ENCODE data around the gene FAM13B.

The FAM13B gene

DNA sequence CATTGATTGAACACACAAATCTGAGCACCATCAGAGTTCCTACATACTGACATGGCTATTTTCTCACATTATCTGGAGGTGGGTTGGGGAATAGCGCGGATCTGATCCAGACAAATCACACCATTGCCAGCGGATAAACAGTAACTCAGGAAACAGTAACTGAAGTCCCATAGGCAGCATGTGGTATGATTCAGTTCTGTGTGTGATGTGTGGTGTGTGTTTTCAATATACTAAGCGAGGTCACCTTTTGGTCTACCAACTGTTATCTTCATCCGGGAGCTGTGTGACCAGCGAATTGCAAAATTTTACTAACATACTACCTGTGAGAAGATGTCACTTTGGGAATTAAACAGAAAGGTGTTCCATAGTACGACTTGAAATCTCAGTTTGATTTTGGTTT is 93.5 kb downstream of the FAM13B start:
- TF ChIP-seq GABPA (IDR thresholded peaks at IDR 0.05; ENCODE audit: low read depth): no peak
- no peak for TF ChIP-seq SPI1 (IDR thresholded peaks at IDR 0.05; ENCODE audit: borderline replicate concordance, low read depth)
- no peak for TF ChIP-seq POLR2AphosphoS5 (IDR thresholded peaks at IDR 0.05; ENCODE audit: low read depth)
- TF ChIP-seq, protein P1, sequence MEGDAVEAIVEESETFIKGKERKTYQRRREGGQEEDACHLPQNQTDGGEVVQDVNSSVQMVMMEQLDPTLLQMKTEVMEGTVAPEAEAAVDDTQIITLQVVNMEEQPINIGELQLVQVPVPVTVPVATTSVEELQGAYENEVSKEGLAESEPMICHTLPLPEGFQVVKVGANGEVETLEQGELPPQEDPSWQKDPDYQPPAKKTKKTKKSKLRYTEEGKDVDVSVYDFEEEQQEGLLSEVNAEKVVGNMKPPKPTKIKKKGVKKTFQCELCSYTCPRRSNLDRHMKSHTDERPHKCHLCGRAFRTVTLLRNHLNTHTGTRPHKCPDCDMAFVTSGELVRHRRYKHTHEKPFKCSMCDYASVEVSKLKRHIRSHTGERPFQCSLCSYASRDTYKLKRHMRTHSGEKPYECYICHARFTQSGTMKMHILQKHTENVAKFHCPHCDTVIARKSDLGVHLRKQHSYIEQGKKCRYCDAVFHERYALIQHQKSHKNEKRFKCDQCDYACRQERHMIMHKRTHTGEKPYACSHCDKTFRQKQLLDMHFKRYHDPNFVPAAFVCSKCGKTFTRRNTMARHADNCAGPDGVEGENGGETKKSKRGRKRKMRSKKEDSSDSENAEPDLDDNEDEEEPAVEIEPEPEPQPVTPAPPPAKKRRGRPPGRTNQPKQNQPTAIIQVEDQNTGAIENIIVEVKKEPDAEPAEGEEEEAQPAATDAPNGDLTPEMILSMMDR (IDR thresholded peaks at IDR 0.05; ENCODE audit: insufficient read depth, low read length): no peak
- TF ChIP-seq, protein P2, sequence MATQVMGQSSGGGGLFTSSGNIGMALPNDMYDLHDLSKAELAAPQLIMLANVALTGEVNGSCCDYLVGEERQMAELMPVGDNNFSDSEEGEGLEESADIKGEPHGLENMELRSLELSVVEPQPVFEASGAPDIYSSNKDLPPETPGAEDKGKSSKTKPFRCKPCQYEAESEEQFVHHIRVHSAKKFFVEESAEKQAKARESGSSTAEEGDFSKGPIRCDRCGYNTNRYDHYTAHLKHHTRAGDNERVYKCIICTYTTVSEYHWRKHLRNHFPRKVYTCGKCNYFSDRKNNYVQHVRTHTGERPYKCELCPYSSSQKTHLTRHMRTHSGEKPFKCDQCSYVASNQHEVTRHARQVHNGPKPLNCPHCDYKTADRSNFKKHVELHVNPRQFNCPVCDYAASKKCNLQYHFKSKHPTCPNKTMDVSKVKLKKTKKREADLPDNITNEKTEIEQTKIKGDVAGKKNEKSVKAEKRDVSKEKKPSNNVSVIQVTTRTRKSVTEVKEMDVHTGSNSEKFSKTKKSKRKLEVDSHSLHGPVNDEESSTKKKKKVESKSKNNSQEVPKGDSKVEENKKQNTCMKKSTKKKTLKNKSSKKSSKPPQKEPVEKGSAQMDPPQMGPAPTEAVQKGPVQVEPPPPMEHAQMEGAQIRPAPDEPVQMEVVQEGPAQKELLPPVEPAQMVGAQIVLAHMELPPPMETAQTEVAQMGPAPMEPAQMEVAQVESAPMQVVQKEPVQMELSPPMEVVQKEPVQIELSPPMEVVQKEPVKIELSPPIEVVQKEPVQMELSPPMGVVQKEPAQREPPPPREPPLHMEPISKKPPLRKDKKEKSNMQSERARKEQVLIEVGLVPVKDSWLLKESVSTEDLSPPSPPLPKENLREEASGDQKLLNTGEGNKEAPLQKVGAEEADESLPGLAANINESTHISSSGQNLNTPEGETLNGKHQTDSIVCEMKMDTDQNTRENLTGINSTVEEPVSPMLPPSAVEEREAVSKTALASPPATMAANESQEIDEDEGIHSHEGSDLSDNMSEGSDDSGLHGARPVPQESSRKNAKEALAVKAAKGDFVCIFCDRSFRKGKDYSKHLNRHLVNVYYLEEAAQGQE (IDR thresholded peaks at IDR 0.05; ENCODE audit: insufficient replicate concordance, low read depth): no peak
- no peak overlapping the region for H3K27ac ChIP-seq (replicated peaks)
- H3K4me3 ChIP-seq (replicated peaks; ENCODE audit: insufficient read depth, low read length): no peak overlapping the region
- no peaks in the 10 kb centered on the region for H3K27me3 ChIP-seq (ENCODE audit: insufficient read depth, poor library complexity, severe bottlenecking)
- DNase-seq (ENCODE audit: low read depth in 1 of 2, low spot score in 1 of 2): no peak

DNA sequence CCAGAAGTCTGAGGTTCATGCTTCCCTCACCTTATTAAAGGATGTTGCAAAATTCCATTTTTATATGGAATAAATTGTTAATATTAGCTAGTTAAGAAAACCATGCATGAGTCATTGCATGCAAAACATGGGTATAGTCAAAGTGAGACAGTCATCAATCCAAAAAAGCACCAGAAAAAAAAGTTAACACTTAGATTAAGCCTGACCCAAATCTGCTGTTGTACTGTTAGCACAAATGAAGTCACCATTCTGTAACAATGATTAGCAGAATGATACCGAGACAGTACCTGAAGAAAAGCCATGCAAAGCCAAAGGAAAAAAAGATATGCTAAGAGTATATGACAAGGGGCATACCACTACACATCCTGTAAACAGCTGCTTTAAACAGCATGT is 94.1 kb downstream of the FAM13B start:
- Histone ChIP-seq H3K27me3 (ENCODE audit: insufficient read depth, poor library complexity, severe bottlenecking) (no peaks in the 10 kb centered on the region), H3K27ac (replicated peaks) (no peak overlapping the region), H3K4me3 (replicated peaks; ENCODE audit: insufficient read depth, low read length) (no peak overlapping the region)
- TF ChIP-seq GABPA (IDR thresholded peaks at IDR 0.05; ENCODE audit: low read depth) (no peak), POLR2AphosphoS5 (IDR thresholded peaks at IDR 0.05; ENCODE audit: low read depth) (no peak), SPI1 (IDR thresholded peaks at IDR 0.05; ENCODE audit: borderline replicate concordance, low read depth) (no peak)
- TF ChIP-seq, protein P2 (IDR thresholded peaks at IDR 0.05; ENCODE audit: insufficient replicate concordance, low read depth): no peak
- TF ChIP-seq, protein P1 (IDR thresholded peaks at IDR 0.05; ENCODE audit: insufficient read depth, low read length): no peak
- no peak for DNase-seq (ENCODE audit: low read depth in 1 of 2, low spot score in 1 of 2)

DNA sequence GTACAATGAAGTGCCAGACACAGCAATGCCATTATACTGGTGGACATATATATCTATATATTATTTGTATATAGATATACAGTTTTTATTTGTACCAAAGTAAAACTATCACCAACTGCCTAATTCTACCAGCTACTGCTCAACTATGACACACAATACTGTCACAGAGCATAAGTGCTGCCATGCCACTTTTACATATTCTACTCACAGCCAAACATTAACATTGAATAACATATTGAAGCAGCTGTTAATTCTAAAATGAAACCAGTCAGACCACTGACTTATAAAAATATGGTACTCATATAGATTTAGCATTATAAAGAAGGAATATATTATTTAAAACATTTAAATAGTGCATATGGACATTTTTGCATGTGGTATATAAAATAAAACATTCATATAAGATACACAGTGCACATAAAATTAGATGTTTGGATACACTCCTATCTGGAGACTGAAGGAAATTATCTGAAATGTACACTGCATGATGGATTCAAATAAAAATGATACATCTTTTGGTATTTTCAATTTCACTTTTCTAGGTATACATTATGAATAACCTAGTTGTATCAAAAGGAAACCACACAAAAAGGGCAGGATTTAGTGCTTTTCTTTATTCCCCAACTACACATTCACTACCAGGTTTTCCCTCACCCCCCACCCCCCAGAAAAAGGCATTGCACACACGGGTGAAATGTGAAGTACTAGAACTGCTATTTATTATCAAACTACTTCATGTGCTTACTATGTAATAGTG is 94.7 kb downstream of the FAM13B start:
- H3K27ac ChIP-seq (replicated peaks): no peak overlapping the region
- H3K4me3 ChIP-seq (replicated peaks; ENCODE audit: insufficient read depth, low read length): no peak overlapping the region
- no peak for TF ChIP-seq GABPA (IDR thresholded peaks at IDR 0.05; ENCODE audit: low read depth)
- no peaks in the 10 kb centered on the region for H3K27me3 ChIP-seq (ENCODE audit: insufficient read depth, poor library complexity, severe bottlenecking)
- DNase-seq (ENCODE audit: low read depth in 1 of 2, low spot score in 1 of 2): no peak

DNA sequence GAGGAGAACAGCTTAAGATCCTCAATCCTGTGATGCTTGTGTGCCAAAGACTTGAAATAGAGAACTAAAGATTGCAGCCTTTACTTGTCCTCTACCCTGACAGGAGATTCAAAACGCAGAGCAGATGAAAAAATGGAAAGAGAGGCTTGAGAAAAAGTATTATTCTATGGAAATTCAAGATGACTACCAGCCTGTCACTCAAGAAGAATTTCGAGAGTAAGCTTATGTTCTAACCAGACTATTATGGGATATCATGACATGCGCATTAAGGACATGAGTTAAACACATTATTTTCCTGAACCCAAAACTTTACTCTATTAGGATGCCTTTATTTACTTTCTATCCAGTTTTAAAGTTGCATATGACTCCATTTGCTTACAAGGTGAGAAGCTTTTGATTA is 97.2 kb downstream of the FAM13B start:
- no peak for TF ChIP-seq GABPA (IDR thresholded peaks at IDR 0.05; ENCODE audit: low read depth)
- TF ChIP-seq SPI1 (IDR thresholded peaks at IDR 0.05; ENCODE audit: borderline replicate concordance, low read depth): no peak
- TF ChIP-seq, protein P1 (IDR thresholded peaks at IDR 0.05; ENCODE audit: insufficient read depth, low read length): no peak
- TF ChIP-seq, protein P2 (IDR thresholded peaks at IDR 0.05; ENCODE audit: insufficient replicate concordance, low read depth): no peak
- no peak for TF ChIP-seq POLR2AphosphoS5 (IDR thresholded peaks at IDR 0.05; ENCODE audit: low read depth)
- DNase-seq (ENCODE audit: low read depth in 1 of 2, low spot score in 1 of 2): no peak
- Histone ChIP-seq H3K27ac (replicated peaks) (no peak overlapping the region), H3K4me3 (replicated peaks; ENCODE audit: insufficient read depth, low read length) (no peak overlapping the region), H3K27me3 (ENCODE audit: insufficient read depth, poor library complexity, severe bottlenecking) (no peaks in the 10 kb centered on the region)
